Activated CD4-positive, alpha-beta memory T cell treated with anti-CD3 and anti-CD28 coated beads for 36 hours (primary cell): ENCODE results near the gene KCTD11. TPM values are rescaled to one million over a fixed set of nuclear protein-coding genes. Genes with fewer than 3 reads are reported as not detected.

Experiments
- CTCF ChIA-PET: fragments of 350-600 bp; sonication (Branson Sonifier 250); formaldehyde crosslinking; loops from one replicate; lab custom pipeline; 2021; ENCODE audit warnings: antibody characterized with exemption, inconsistent platforms; lab: Charles Lee
- POLR2A ChIA-PET: fragments of 350-600 bp; sonication (Branson Sonifier 250); formaldehyde crosslinking; loops from one replicate; lab custom pipeline; 2021; ENCODE audit warnings: antibody characterized with exemption; lab: Charles Lee
- DNase-seq: peaks from one replicate; pipeline ENCODE4 v3.0.0-alpha.2; 2020
- H3K27ac Mint-ChIP-seq: one replicate; pipeline ENCODE4 v1.8.0; 2021; ENCODE audit warnings: mixed read lengths
- H3K27me3 Mint-ChIP-seq: one replicate; pipeline ENCODE4 v1.8.0; 2021; ENCODE audit warnings: mixed read lengths
- H3K36me3 Mint-ChIP-seq: one replicate; pipeline ENCODE4 v1.8.0; 2021; ENCODE audit warnings: mixed read lengths
- H3K4me1 Mint-ChIP-seq: one replicate; pipeline ENCODE4 v1.8.0; 2021; ENCODE audit warnings: low read depth, mixed read lengths
- H3K4me3 Mint-ChIP-seq: one replicate; pipeline ENCODE4 v1.8.0; 2021; ENCODE audit warnings: mild to moderate bottlenecking, mixed read lengths
- H3K9me3 Mint-ChIP-seq: one replicate; pipeline ENCODE4 v1.8.0; 2021; ENCODE audit warnings: mixed read lengths
- intact Hi-C: fragments of 100-400 bp; cut with micrococcal nuclease; formaldehyde crosslinking; loops from one replicate; pipeline ENCODE4 v1.15.1; 2023
- total RNA-seq, 2 experiments: library from RNA; stranded (reverse); gene quantifications; one replicate each; pipeline ENCODE4 v1.2.3, GENCODE V29; 2021

The KCTD11 gene
- total RNA-seq, 2 experiments from 2014 or later = 2.6 to 2.8 TPM

DNA sequence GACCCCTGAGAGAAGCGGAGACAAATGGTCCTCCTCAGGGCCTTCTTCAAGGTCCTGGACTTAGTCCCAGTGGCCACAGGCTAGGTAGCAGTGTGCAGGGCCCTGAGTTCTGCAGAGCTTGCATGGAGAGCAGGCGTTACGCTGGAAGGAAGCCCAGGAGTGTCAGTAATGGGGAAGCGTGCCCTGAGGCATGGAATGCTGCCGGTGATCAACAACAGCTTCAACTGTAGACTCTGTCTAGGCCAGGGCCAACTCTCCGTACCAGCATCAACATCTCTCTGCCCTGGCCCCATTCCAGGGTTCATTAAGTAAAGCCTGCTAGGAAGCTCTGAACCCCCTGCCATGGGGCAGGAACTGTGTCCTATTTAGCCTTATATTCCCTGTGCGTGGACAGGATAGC, 28.4 kb downstream of the KCTD11 start:
- H3K27ac Mint-ChIP-seq = no peak overlapping the region
- H3K36me3 Mint-ChIP-seq = no peaks in the 10 kb centered on the region
- no peak for DNase-seq
- peaks cover 30% of the 10 kb centered on the region for H3K27me3 Mint-ChIP-seq
- H3K4me3 Mint-ChIP-seq = no peak overlapping the region
- H3K4me1 Mint-ChIP-seq = peaks cover 6% of the 10 kb centered on the region
- intact Hi-C loops = no loop called here
- ChIA-PET POLR2A (interaction anchor here (0.9 kb wide), 1 partner anchor 10 kb away, joined by 3 read pairs; no protein-coding TSS in a partner anchor), CTCF (interaction anchor here (1.3 kb wide), 1 partner anchor 25 kb away, joined by 3 read pairs; no protein-coding TSS in a partner anchor)
- peaks cover 5% of the 10 kb centered on the region for H3K9me3 Mint-ChIP-seq

DNA sequence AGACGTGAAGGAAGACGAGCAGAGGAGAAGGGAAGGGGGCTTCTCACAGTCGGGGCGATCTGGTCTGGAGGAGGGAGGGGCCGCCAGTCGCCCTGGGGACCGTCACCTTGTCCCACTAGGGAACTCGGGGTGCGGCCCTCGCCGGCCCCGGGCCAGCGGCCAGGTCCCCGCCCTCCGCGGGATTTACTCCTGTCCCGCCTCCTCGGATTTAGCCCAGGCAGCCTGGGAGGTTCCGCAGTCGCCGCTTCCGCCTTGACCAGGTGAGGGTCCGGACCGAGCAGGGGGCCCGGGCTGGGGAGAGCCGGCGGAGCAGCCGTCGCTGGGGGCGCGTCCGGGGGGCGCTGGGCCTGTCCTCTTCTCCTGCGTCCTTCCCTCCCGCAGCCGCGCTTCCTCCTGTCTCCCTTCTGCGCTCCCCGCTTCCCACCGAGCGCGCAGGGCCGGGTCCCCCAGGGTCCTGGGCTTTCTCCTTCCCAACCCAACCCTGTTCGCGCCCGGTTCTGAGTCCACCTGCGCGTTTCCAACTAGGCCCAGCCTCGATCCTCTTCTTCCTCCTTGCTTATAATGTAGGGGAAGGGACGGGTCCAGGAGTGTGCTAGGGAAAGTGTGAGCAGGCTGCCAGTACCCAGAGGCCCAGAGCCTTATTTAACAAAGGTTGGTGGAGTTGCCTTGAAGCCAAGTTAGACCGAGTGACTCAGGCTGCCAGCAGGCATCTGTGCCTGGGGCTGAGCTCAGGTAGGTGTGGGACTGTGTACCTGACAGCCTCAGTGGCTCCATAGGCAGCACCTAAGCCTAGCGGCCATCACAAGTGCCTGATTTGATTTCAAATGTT, 29.1 kb downstream of the KCTD11 start, which contains the start of gene TNK1:
Gene TNK1 (plus strand): TSS at position 235 of the 829 bp plus-strand sequence. CDS start 1,838 bp downstream, outside the sequence.
- intact Hi-C loops = no loop called here
- Mint-ChIP-seq H3K27ac (no peak within 1 kb of the TSS), H3K27me3 (peaks cover 30% of the 10 kb centered on the region), H3K36me3 (no peaks in the 10 kb centered on the region), H3K4me1 (peaks cover 6% of the 10 kb centered on the region), H3K9me3 (peaks cover 5% of the 10 kb centered on the region), H3K4me3 (no peak within 1 kb of the TSS)
- DNase-seq = no peak
- ChIA-PET POLR2A (interaction anchor here (0.9 kb wide), 1 partner anchor 10 kb away, joined by 3 read pairs; no protein-coding TSS in a partner anchor), CTCF (interaction anchor here (1.3 kb wide), 1 partner anchor 25 kb away, joined by 3 read pairs; no protein-coding TSS in a partner anchor)

DNA sequence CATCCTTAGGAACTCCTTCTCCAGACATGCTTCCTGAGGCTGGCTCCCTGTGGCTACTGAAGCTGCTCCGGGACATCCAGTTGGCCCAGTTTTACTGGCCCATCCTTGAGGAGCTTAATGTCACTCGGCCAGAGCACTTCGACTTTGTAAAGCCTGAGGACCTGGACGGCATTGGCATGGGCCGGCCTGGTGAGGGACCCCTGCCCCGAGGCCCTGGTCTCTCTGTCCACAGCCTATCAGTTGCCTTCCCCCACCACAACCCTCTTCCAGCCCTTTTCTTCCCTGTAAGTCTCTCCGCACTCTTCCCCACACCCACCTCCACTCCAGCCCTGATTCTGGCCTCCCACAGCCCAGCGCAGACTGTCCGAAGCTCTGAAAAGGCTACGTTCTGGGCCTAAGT, 30.9 kb downstream of the KCTD11 start:
- DNase-seq = no peak
- H3K9me3 Mint-ChIP-seq = peaks cover 5% of the 10 kb centered on the region
- peak overlapping the region; percentile 3 for H3K4me3 Mint-ChIP-seq
- ChIA-PET POLR2A (interaction anchor here (1.0 kb wide), 1 partner anchor 131 kb away, joined by 3 read pairs; no protein-coding TSS in a partner anchor), CTCF (interaction anchor here (0.7 kb wide), 1 partner anchor 21 kb away, joined by 3 read pairs; the partner anchor contains the start of gene TMEM256)
- H3K36me3 Mint-ChIP-seq = no peaks in the 10 kb centered on the region
- H3K4me1 Mint-ChIP-seq = peaks cover 6% of the 10 kb centered on the region
- no peak overlapping the region for H3K27ac Mint-ChIP-seq
- H3K27me3 Mint-ChIP-seq = peaks cover 29% of the 10 kb centered on the region
- intact Hi-C loops = no loop called here

DNA sequence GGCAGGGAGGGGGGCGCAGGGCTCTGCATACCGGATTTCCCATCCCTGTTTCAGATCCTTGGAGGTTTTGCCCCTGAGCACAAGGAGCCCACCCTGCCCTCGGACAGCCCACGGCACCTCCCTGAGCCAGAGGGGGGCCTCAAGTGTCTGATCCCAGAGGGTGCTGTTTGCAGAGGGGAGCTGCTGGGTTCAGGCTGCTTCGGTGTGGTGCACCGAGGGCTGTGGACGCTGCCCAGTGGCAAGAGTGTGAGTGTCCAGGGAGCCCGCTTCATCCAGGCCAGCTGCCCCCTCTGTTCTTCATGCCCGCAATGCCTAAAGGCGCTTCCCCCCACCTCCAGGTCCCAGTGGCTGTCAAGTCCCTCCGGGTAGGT, 31.4 kb downstream of the KCTD11 start:
- peaks cover 6% of the 10 kb centered on the region for H3K4me1 Mint-ChIP-seq
- peak overlapping the region; percentile 17 for H3K4me3 Mint-ChIP-seq
- H3K9me3 Mint-ChIP-seq = peaks cover 5% of the 10 kb centered on the region
- no peak overlapping the region for H3K27ac Mint-ChIP-seq
- peaks cover 29% of the 10 kb centered on the region for H3K27me3 Mint-ChIP-seq
- ChIA-PET POLR2A (interaction anchor here (0.5 to 1.0 kb wide), 2 partner anchors 130 to 297 kb away, joined by 3 read pairs; no protein-coding TSS in a partner anchor), CTCF (interaction anchor here (0.7 kb wide), 1 partner anchor 20 kb away, joined by 3 read pairs; the partner anchor contains the start of gene TMEM256)
- no peak for DNase-seq
- no peaks in the 10 kb centered on the region for H3K36me3 Mint-ChIP-seq
- intact Hi-C loops = no loop called here

DNA sequence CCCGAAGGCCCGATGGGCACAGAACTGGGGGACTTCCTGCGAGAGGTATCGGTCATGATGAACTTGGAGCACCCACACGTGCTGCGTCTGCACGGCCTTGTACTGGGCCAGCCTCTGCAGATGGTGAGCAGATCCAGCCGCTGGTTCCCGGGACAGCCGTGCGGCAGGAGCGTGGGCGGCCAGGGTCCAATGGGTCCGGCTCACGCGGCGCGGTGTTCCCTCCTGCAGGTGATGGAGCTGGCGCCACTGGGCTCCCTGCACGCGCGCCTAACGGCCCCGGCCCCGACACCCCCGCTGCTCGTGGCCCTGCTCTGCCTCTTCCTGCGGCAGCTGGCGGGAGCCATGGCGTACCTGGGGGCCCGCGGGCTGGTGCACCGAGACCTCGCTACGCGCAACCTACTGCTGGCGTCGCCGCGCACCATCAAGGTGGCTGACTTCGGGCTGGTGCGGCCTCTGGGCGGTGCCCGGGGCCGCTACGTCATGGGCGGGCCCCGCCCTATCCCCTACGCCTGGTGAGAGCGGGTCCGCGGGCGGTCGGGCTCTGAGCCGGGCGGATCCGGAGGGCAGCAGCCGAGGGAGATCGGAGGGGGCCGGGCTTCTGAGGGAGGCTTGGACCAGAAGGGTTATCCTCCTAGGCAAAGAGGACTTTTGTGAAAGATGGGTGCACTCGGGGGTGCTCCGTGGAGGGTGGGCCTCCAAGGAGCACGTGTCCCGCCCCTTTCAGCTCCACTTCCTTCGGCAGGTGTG, 32.0 kb downstream of the KCTD11 start:
- Mint-ChIP-seq H3K27me3 (peaks cover 29% of the 10 kb centered on the region), H3K9me3 (peaks cover 5% of the 10 kb centered on the region), H3K36me3 (no peaks in the 10 kb centered on the region), H3K27ac (peak overlapping the region; percentile 61), H3K4me3 (peak overlapping the region; percentile 74), H3K4me1 (peaks cover 6% of the 10 kb centered on the region)
- POLR2A ChIA-PET = interaction anchor here (0.5 to 0.8 kb wide), 3 partner anchors 20 to 296 kb away, joined by 3 to 4 read pairs (median 3); partner anchors contain the start of gene TMEM256
- intact Hi-C loops = no loop called here
- CTCF ChIA-PET = interaction anchor here (0.7 to 1.6 kb wide), 5 partner anchors 12 to 88 kb away, joined by 3 to 4 read pairs (median 3); partner anchors contain the start of gene TMEM256
- peak; percentile 84 for DNase-seq

DNA sequence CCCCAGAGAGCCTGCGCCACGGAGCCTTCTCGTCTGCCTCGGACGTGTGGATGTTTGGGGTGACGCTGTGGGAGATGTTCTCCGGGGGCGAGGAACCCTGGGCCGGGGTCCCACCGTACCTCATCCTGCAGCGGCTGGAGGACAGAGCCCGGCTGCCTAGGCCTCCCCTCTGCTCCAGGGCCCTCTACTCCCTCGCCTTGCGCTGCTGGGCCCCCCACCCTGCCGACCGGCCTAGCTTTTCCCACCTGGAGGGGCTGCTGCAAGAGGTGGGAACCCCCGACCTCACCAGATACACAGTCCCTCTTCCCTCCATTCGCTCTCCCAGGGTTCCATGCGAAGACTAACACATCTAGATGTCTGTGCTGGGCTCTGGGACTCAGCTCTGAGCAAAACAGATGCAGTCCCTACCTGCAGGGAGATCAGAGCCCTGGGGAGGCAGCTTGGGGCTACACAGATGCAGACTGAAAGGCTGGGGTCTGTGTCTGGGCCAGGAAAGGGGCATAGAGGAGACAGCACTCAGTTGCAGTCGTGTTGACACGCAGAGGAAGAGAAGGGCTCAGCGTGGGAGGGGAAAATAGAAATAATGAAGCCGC, 32.6 kb downstream of the KCTD11 start:
- intact Hi-C loops = no loop called here
- POLR2A ChIA-PET = interaction anchor here (0.7 to 0.8 kb wide), 2 partner anchors 20 to 36 kb away, joined by 3 to 4 read pairs; partner anchors contain the start of gene TMEM256

DNA sequence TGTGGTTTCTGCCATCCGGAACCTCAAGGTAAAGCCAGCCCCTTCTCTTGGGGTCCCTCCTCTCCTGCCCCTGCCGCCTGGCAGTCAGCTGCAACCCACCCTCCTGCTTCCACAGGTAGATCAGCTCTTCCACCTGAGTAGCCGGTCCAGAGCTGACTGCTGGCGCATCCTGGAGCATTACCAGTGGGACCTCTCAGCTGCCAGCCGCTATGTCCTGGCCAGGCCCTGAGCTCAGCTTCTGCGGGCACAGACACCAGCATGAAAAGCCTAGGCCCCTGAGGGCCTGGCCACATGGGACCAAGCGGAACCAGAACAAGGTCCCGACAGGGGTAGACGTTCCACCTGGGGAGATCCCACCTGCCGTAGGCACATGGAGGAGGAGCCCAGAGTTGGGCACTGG, 36.9 kb downstream of the KCTD11 start:
- Mint-ChIP-seq H3K27ac (no peak overlapping the region), H3K4me3 (no peak overlapping the region), H3K27me3 (no peaks in the 10 kb centered on the region), H3K9me3 (no peaks in the 10 kb centered on the region), H3K36me3 (peaks cover 28% of the 10 kb centered on the region), H3K4me1 (peaks cover 28% of the 10 kb centered on the region)
- DNase-seq = no peak
- ChIA-PET POLR2A (interaction anchor here (0.6 to 1.4 kb wide), 3 partner anchors 13 to 59 kb away, joined by 3 to 4 read pairs (median 3); partner anchors contain the start of gene TMEM256), CTCF (interaction anchor here (1.6 kb wide), 1 partner anchor 33 kb away, joined by 9 read pairs; no protein-coding TSS in a partner anchor)
- intact Hi-C loops = no loop called here

More for the DNA sequence above, 32.6 kb downstream of the KCTD11 start:
- DNase-seq = no peak
- Mint-ChIP-seq H3K4me1 (peaks cover 9% of the 10 kb centered on the region), H3K36me3 (peaks cover 3% of the 10 kb centered on the region), H3K9me3 (no peaks in the 10 kb centered on the region), H3K27ac (peak overlapping the region; percentile 61), H3K4me3 (peak overlapping the region; percentile 74), H3K27me3 (peaks cover 23% of the 10 kb centered on the region)
- CTCF ChIA-PET = interaction anchor here (0.9 to 1.6 kb wide), 4 partner anchors 12 to 88 kb away, joined by 3 to 4 read pairs (median 3); partner anchors contain the start of gene TMEM256

DNA sequence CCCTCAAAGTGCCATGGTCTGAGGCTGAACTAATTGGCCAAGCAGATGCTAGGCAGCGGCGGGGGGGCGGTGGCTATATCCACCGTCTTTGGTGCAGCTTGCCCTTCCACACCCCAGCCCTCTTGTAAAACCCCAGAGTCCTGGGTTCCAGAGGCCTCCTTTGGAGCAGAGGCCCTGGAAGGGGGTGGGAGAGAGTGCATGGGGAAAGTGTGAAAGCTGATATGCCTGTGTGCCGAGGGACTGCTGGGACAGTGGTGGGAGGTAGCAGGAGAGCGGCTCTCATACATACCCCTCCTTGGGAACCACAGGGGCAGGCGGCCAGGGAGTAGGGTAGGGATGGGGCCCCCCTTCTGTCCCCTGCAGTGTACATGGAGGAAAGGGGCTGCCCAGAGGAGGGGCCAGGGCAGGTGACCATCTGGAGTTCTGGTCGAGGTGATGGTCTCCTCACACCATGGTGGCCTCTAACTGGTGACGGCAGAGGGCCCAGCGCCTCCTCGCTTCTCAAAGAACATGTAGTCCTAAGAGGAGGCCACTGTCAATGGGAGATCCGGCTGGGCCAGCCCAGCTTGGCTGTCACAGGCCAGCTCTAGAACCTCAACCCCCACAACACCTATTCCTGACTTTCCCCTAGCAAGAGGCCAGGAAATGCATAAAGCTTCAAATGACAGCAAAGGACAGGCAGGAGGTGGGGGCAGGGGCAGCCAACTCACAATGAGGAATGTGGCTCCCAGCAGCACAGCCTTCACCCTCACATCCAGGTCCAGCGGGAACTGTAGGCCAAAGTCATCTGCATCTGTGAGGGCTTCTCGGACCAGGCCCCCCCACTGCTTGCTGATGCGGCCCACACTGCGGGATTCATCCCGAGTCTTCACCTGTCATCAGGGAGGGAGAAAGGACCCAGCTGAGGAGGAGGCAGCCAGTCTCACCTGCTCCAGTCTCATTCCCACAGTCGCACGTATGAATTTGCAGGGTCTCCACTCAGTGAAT, 38.3 kb downstream of the KCTD11 start:
- Mint-ChIP-seq H3K4me1 (peaks cover 29% of the 10 kb centered on the region), H3K36me3 (peaks cover 28% of the 10 kb centered on the region), H3K4me3 (no peak overlapping the region), H3K9me3 (no peaks in the 10 kb centered on the region), H3K27me3 (no peaks in the 10 kb centered on the region), H3K27ac (no peak overlapping the region)
- DNase-seq = no peak
- intact Hi-C loops = loop anchor here (5.0 kb wide), 1 partner anchor 108 kb away; the partner anchor contains the start of gene SLC2A4
- ChIA-PET POLR2A (interaction anchor here (1.4 kb wide), 1 partner anchor 13 kb away, joined by 4 read pairs; the partner anchor contains the start of gene TMEM256), CTCF (interaction anchor here (1.6 kb wide), 1 partner anchor 34 kb away, joined by 9 read pairs; no protein-coding TSS in a partner anchor)

DNA sequence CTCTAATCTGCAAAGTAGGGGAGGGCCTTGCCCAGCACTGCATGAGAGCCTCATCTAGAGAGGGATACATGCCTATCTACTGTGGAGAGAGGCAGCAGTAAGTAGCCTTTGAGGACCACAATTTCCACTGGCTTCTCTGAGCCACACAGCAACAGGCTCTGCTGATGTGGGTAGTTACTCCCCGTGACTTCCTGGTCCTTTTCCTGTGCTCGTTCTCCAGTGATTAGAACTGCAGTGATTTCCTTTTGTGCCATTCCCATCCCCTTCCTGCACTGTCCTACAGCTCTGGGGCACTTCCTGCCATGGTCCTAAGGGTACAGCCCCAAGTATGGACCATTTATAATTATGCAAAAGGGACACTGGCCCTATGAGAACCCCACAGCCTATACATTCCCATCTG, 39.3 kb downstream of the KCTD11 start:
- Mint-ChIP-seq H3K36me3 (peaks cover 28% of the 10 kb centered on the region), H3K9me3 (no peaks in the 10 kb centered on the region), H3K4me1 (peaks cover 29% of the 10 kb centered on the region), H3K27ac (peak overlapping the region; percentile 75), H3K27me3 (no peaks in the 10 kb centered on the region), H3K4me3 (no peak overlapping the region)
- ChIA-PET CTCF (no interaction called here), POLR2A (no interaction called here)
- DNase-seq = no peak
- intact Hi-C loops = loop anchor here (5.0 kb wide), 1 partner anchor 109 kb away; the partner anchor contains the start of gene SLC2A4
